Thymus (tissue), 14 donors: Measurements from ENCODE around the gene RRP12. TPM values are rescaled to one million over a fixed set of nuclear protein-coding genes. Genes with fewer than 3 reads are reported as not detected.

Source experiments
- DNase-seq, 9 donors: peaks; one replicate each; pipeline ENCODE4 v3.0.0-alpha.2; 2013; ENCODE audit warnings: low spot score in 9 of 9, low read depth in 6 of 9, missing footprints in 1 of 9
- H3K27ac ChIP-seq, 2 donors: one replicate each; pipeline ENCODE4 v1.5.1; 2013; ENCODE audit warnings: control low read depth in 1 of 2, low read depth in 1 of 2, low read length in 1 of 2, mild to moderate bottlenecking in 1 of 2, moderate library complexity in 1 of 2
- H3K27me3 ChIP-seq, 2 donors: one replicate each; pipeline ENCODE4 v1.5.1; 2013; ENCODE audit warnings: low read length in 1 of 2; ENCODE audit not compliant: control insufficient read depth in 2 of 2, insufficient read depth in 1 of 2
- H3K36me3 ChIP-seq, 2 donors: one replicate each; pipeline ENCODE4 v1.5.1; 2013; ENCODE audit warnings: low read length in 1 of 2, mild to moderate bottlenecking in 1 of 2, moderate library complexity in 1 of 2; ENCODE audit not compliant: control insufficient read depth in 2 of 2, insufficient read depth in 2 of 2
- H3K4me1 ChIP-seq, 2 donors: one replicate each; pipeline ENCODE4 v1.5.1; 2013; ENCODE audit warnings: low read length in 2 of 2; ENCODE audit not compliant: control insufficient read depth in 2 of 2, insufficient read depth in 2 of 2
- H3K4me3 ChIP-seq, 2 donors: one replicate each; pipeline ENCODE4 v1.5.1; 2013; ENCODE audit warnings: low read length in 2 of 2, control low read depth in 1 of 2, mild to moderate bottlenecking in 1 of 2
- H3K9me3 ChIP-seq, 2 donors: one replicate each; pipeline ENCODE4 v1.5.1; 2013; ENCODE audit warnings: low read length in 1 of 2, mild to moderate bottlenecking in 1 of 2; ENCODE audit not compliant: control insufficient read depth in 2 of 2, insufficient read depth in 1 of 2
- WGBS: extraction: QIAGEN DNeasy Blood & Tissue Kit; methylation state at CpG from one replicate; pipeline ENCODE4 v1.1.7; 2013; 5-methylcytosine and 5-hydroxymethylcytosine counted together
- long read RNA-seq, 10 donors: transcript quantifications; one replicate each; lab custom pipeline, GENCODE V29; 2026
- polyA plus RNA-seq: library from polyadenylated mRNA; stranded (reverse); fragments of 200-250 nt; gene quantifications from one replicate; pipeline ENCODE4 v1.2.3, GENCODE V29; 2013
- total RNA-seq: library from RNA; stranded (reverse); fragments of 120-200 nt; gene quantifications from one replicate; pipeline ENCODE4 v1.2.4, GENCODE V29; 2013
- donor health status: healthy.

RRP12 gene, protein sequence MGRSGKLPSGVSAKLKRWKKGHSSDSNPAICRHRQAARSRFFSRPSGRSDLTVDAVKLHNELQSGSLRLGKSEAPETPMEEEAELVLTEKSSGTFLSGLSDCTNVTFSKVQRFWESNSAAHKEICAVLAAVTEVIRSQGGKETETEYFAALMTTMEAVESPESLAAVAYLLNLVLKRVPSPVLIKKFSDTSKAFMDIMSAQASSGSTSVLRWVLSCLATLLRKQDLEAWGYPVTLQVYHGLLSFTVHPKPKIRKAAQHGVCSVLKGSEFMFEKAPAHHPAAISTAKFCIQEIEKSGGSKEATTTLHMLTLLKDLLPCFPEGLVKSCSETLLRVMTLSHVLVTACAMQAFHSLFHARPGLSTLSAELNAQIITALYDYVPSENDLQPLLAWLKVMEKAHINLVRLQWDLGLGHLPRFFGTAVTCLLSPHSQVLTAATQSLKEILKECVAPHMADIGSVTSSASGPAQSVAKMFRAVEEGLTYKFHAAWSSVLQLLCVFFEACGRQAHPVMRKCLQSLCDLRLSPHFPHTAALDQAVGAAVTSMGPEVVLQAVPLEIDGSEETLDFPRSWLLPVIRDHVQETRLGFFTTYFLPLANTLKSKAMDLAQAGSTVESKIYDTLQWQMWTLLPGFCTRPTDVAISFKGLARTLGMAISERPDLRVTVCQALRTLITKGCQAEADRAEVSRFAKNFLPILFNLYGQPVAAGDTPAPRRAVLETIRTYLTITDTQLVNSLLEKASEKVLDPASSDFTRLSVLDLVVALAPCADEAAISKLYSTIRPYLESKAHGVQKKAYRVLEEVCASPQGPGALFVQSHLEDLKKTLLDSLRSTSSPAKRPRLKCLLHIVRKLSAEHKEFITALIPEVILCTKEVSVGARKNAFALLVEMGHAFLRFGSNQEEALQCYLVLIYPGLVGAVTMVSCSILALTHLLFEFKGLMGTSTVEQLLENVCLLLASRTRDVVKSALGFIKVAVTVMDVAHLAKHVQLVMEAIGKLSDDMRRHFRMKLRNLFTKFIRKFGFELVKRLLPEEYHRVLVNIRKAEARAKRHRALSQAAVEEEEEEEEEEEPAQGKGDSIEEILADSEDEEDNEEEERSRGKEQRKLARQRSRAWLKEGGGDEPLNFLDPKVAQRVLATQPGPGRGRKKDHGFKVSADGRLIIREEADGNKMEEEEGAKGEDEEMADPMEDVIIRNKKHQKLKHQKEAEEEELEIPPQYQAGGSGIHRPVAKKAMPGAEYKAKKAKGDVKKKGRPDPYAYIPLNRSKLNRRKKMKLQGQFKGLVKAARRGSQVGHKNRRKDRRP (N-terminal part only)
- 8.5 TPM for total RNA-seq
- polyA plus RNA-seq, result 18.9 TPM
- long read RNA-seq, donor 1, partial matches to known transcripts, result 0 of 1 reads
- long read RNA-seq, donor 1, other reads (novel, unspliced or antisense), result 0 of 1 reads
- long read RNA-seq, donor 2, result 0 reads
- long read RNA-seq, donor 3, full-length matches to known transcripts, result 1 of 1 reads
- long read RNA-seq, donor 3, partial matches to known transcripts, result 0 of 1 reads
- long read RNA-seq, donor 3, other reads (novel, unspliced or antisense), result 0 of 1 reads
- long read RNA-seq, donor 4, partial matches to known transcripts, result 220 of 220 reads
- long read RNA-seq, donor 4, other reads (novel, unspliced or antisense), result 0 of 220 reads
- long read RNA-seq, donor 5, full-length matches to known transcripts, result 3 of 412 reads
- long read RNA-seq, donor 5, partial matches to known transcripts, result 401 of 412 reads
- long read RNA-seq, donor 5, other reads (novel, unspliced or antisense), result 8 of 412 reads
- long read RNA-seq, donor 6, full-length matches to known transcripts, result 2 of 314 reads
- long read RNA-seq, donor 6, partial matches to known transcripts, result 312 of 314 reads
- long read RNA-seq, donor 6, other reads (novel, unspliced or antisense), result 0 of 314 reads
- long read RNA-seq, donor 7, result 0 reads
- long read RNA-seq, donor 8, full-length matches to known transcripts, result 6 of 6 reads
- long read RNA-seq, donor 8, partial matches to known transcripts, result 0 of 6 reads
- long read RNA-seq, donor 8, other reads (novel, unspliced or antisense), result 0 of 6 reads
- long read RNA-seq, donor 9, full-length matches to known transcripts, result 1 of 1 reads
- long read RNA-seq, donor 9, partial matches to known transcripts, result 0 of 1 reads
- long read RNA-seq, donor 9, other reads (novel, unspliced or antisense), result 0 of 1 reads
- long read RNA-seq, donor 10, full-length matches to known transcripts, result 3 of 234 reads
- long read RNA-seq, donor 10, partial matches to known transcripts, result 231 of 234 reads
- long read RNA-seq, donor 10, other reads (novel, unspliced or antisense), result 0 of 234 reads

DNA sequence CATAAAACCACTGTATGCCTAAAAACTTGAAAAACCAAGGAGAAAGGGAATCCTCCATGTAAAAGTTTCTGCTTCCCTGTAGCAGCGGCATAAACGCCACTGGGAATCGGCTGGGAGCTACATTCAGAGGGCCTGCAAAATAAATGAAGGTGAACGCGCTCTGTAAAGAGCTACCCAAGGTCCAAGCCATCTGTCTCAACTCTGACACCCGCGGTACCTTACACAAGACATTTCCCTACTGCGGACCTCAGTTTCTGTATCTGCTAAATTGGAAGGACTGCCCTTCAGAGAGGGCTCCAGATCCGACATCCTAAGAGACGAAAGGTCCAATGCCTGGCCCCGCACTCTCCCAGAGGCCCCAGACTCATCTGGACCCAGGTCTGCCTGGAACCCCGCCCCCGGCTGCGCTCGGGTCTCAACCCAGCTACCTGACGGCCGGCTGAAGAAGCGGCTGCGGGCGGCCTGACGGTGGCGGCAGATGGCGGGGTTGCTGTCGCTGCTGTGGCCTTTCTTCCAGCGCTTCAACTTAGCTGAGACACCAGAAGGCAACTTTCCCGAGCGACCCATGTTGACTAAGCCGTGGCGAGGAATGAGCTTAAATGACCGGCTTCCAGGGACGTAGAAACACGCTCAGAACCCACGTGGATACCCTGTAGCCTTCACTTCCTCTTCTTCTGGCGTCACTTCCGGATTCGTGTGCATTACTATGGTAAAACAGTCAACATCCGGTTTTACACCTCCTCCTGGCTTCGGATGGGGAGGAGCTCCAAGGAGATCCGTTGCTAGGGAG lies at the start of gene RRP12:
TSS of gene RRP12 (minus strand) at position 676 of the 790 bp plus-strand sequence. CDS start at position 567, 109 bp downstream.
- no peaks in the 10 kb centered on the region for H3K9me3 ChIP-seq
- peak within 1 kb of the TSS; percentile 50 to 85 for H3K27ac ChIP-seq
- peaks cover 10 to 15% of the 10 kb centered on the region in 2 donors for H3K4me1 ChIP-seq
- DNase-seq, result peak; percentile 83 to 98 (median 94)
- H3K27me3 ChIP-seq, result no peaks in the 10 kb centered on the region
- WGBS, result under 1% methylated on average over 39 of the region's 39 CpGs
- H3K4me3 ChIP-seq, result peak within 1 kb of the TSS; percentile 71 to 81
- H3K36me3 ChIP-seq, result peaks cover 3 to 9% of the 10 kb centered on the region in 2 donors

DNA sequence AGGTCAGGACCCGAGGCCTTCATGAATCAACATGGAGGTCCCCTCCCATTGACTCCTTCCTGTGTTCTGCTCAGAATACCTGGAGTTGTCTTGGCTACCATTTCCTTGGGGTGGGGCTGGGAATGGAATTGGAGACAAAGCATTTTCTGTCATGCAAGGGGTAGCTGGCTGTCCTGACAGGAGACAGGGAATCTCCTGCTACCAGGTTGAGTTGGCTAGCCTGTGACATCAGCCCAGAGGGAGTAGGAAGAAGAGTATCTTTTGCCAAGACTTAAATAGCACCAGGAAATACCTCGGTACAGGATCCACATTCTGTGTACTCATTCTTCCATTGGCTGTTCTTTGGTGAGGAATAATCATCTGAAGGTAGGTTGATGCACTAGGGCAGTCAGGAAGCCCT lies 49.7 kb upstream of the RRP12 start:
- H3K27ac ChIP-seq, result no peak overlapping the region
- 97% methylated on average over 2 of the region's 2 CpGs for WGBS
- H3K36me3 ChIP-seq, result peaks cover 27 to 36% of the 10 kb centered on the region in 2 donors
- H3K4me1 ChIP-seq, result peaks cover 13% of the 10 kb centered on the region in 2 donors
- H3K27me3 ChIP-seq, result no peaks in the 10 kb centered on the region
- H3K4me3 ChIP-seq, result no peak overlapping the region
- no peaks in the 10 kb centered on the region for H3K9me3 ChIP-seq
- DNase-seq, result no peak

DNA sequence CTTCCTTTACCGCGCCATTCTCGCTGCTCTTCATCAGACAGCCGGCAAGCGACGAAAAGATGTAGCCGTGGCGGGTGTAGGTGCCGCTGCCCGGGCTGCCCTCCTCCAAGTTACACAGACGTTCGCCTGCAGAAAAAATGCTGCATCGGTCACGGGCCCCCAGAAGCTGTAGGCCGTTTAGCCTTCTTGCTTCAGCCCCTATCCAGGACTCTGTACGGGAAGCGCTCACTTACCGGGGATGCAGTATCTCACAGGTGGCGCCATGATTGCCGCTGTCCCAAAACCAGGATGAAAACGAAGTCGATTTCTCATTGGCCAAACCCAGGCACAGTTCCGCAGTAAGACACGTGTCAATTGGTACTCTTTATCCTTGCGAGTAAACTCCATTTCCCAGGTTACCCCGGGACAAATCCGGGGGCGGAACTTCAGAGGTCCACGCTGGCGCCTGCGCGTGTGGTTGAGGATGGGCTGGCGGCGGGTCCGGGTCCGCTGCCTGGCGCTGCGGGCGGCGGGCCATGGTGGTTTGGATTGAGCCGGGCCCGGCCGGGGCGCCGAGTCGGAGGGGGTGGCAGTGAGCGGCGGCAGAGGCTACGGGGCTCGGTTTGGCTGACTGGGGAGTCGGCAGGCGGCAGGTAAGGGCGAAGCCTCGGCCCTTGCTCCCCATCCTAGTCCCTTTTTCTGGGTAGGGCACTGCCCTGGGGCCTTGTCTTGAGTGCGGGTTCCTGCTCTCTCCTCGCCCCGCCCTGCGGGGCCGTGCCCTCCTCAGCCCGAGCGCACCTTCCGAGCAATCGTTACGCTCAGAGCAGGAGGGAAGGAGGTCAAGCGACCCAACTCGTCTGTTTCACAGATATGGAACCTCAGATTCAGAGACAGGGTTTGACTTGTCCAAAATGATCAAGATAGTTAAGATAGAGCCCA lies 44.8 kb upstream of the RRP12 start, which contains the start of the genes EXOSC1 and ZDHHC16:
TSS of gene EXOSC1 (minus strand) at position 285 of the 918 bp plus-strand sequence. CDS start at position 264, 21 bp downstream.
TSS of gene ZDHHC16 (plus strand) at position 454 of the 918 bp plus-strand sequence. CDS start 5,501 bp downstream, outside the sequence.
- WGBS, result under 1% methylated on average over 66 of the region's 66 CpGs
- Histone ChIP-seq H3K4me1 (peaks cover 18 to 21% of the 10 kb centered on the region in 2 donors), H3K27me3 (no peaks in the 10 kb centered on the region), H3K27ac (peak within 1 kb of the TSS; percentile 19 to 70), H3K9me3 (peaks cover 0 to 5% of the 10 kb centered on the region in 2 donors), H3K36me3 (peaks cover 0 to 21% of the 10 kb centered on the region in 2 donors), H3K4me3 (peak within 1 kb of the TSS; percentile 74 to 88)
- DNase-seq, result peak; percentile 81 to 96 (median 92)

DNA sequence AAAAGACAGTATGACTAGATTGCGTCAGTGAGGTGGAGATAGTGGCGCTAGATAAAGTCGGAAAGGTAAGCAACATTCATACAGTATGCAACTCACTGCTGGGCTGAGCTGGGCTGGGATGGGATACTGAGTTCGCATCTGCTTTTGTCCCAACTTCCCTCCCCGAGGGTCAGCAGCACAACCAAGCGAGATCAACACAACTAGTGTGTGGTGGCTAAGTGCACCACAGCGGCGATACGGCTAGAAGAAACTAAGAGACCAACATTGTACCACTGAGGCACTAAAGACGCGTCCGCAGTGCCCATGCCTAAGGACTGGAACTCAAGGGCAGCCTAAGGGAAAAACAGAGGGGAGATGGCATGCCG lies 44.2 kb upstream of the RRP12 start:
- Histone ChIP-seq H3K4me1 (peaks cover 18 to 21% of the 10 kb centered on the region in 2 donors), H3K9me3 (peaks cover 0 to 5% of the 10 kb centered on the region in 2 donors), H3K27me3 (no peaks in the 10 kb centered on the region), H3K27ac (peak overlapping the region; percentile 19 to 62), H3K4me3 (peak overlapping the region; percentile 74 to 88), H3K36me3 (peaks cover 3 to 20% of the 10 kb centered on the region in 2 donors)
- 4% methylated on average over 13 of the region's 13 CpGs for WGBS
- DNase-seq, result no peak

DNA sequence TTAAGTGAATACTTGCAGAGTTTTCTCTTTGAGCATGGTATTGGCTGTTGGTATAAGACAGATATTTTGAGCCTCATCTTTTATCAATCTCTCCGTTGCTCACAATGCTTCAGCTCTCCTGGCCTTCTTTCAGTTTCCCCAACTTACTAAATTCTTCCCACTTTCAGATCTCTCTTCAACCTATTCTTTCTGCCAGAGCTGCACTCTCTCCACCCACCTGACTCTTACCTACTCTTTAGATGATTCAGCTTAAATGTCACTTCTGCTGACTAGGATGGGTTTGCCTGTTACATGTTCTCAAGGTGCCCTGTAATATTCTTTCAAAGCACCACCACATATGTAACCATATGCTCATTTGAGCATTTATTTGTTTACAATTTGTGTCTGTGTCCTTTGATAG lies 43.1 kb upstream of the RRP12 start:
- Histone ChIP-seq H3K36me3 (peaks cover 8 to 25% of the 10 kb centered on the region in 2 donors), H3K4me1 (peaks cover 18 to 21% of the 10 kb centered on the region in 2 donors), H3K27me3 (no peaks in the 10 kb centered on the region), H3K4me3 (no peak overlapping the region), H3K27ac (no peak overlapping the region), H3K9me3 (peaks cover 0 to 5% of the 10 kb centered on the region in 2 donors)
- 95% methylated on average over 1 of the region's 1 CpG for WGBS
- no peak for DNase-seq

DNA sequence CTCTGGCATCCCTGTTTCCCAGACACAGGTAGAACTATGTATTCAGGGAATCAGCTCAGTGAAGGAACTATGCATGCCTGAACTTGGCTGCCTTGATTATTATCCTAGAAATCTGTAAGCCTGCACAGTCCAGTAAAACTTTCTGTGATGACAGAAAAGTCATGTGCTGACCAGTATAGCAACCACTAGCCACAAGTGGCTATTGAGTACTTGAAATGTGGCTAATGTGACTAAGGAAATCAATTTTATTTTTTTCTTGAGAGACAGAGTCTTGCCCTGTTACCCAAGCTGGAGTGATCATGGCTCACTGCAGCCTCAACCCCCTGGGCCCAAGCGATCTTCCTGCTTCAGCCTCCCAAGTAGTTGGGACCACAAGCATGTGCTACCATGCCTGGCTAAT lies 41.1 kb upstream of the RRP12 start:
- Histone ChIP-seq H3K4me3 (no peak overlapping the region), H3K27me3 (no peaks in the 10 kb centered on the region), H3K9me3 (peaks cover 0 to 5% of the 10 kb centered on the region in 2 donors), H3K36me3 (peaks cover 17 to 39% of the 10 kb centered on the region in 2 donors), H3K4me1 (peaks cover 15 to 19% of the 10 kb centered on the region in 2 donors), H3K27ac (no peak overlapping the region)
- no peak for DNase-seq
- 98% methylated on average over 1 of the region's 1 CpG for WGBS
